Erythroblast (primary cell): ENCODE results near the gene ARHGDIB.

ENCODE experiments used
- GATA1 ChIP-seq: IDR thresholded peaks from 2 replicates; pipeline ENCODE4 v1.6.1; 2011; ENCODE audit warnings: low read depth, mild to moderate bottlenecking, control low read depth, low read length, moderate library complexity
- POLR2A ChIP-seq: IDR thresholded peaks from 2 replicates; pipeline ENCODE4 v1.6.1; 2011; ENCODE audit warnings: mild to moderate bottlenecking, low read length

GRCh38 chr12:14896521-14897169 lies 64.8 kb downstream of the ARHGDIB start:
- TF ChIP-seq POLR2A (no peak), GATA1 (no peak)
